Gastrocnemius medialis (tissue), 4 donors: ENCODE measurements around the gene CPNE5.

Experiments
- CTCF ChIP-seq, 5 experiments: fragments of 450-650 bp in 3 of 5; fragments of 200-600 bp in 2 of 5; sonication (generic) in 2 of 5; IDR thresholded peaks in 4 of 5; conservative IDR thresholded peaks in 1 of 5; 1 replicate in 4 of 5; 2 replicates in 1 of 5; pipeline ENCODE4 v1.5.1; 2016 to 2019; ENCODE audit warnings: antibody characterized with exemption in 5 of 5, mild to moderate bottlenecking in 3 of 5, moderate library complexity in 3 of 5
- POLR2A ChIP-seq, 2 donors: fragments of 450-650 bp; IDR thresholded peaks; one replicate each; pipeline ENCODE4 v1.6.1; 2017; ENCODE audit warnings: antibody characterized with exemption in 2 of 2, mild to moderate bottlenecking in 2 of 2, moderate library complexity in 2 of 2

GRCh38 chr6:36807750-36808149, 31.5 kb downstream of the CPNE5 start:
- TF ChIP-seq POLR2A (IDR thresholded peaks at IDR 0.05) (no peak), CTCF (IDR thresholded peaks at IDR 0.05 in 4 of 5, conservative IDR thresholded peaks at IDR 0.05 in 1 of 5) (no peak)
